HFF-Myc (cell line): Measurements from ENCODE around the gene HS6ST2.

ENCODE experiments used
- DNase-seq: peaks from one replicate; pipeline ENCODE4 v3.0.0-alpha.2; 2011; ENCODE audit warnings: low read depth; ENCODE audit errors: extremely low read depth
- H3K4me3 ChIP-seq: replicated peaks from 2 replicates; pipeline ENCODE4 v1.5.1; 2011; ENCODE audit warnings: low read depth, mild to moderate bottlenecking, control low read depth, low read length
- CTCF ChIP-seq: IDR thresholded peaks from 2 replicates; pipeline ENCODE4 v1.5.1; 2012; ENCODE audit warnings: mild to moderate bottlenecking, low read depth, low read length, control low read depth; ENCODE audit errors: missing control alignments

The HS6ST2 gene

DNA sequence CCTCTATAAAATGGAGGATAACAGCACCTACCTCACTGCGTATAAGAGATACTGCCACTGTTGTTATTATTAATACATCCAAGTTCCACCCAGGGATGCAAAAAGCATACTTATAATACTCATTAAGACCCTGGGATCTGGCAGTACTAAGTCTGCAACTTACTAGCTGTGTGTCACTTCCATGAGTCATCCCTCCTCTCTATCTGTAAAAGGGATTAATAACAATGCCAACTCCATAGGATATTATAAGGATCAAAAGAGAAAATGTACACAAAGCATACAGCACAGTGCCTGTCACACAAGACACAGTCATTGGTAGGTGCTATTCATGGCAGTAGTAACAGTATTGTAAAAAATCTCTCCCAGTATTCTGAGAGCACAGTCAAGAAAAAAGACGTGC, 216.7 kb downstream of the HS6ST2 start:
- H3K4me3 ChIP-seq, result no peak overlapping the region
- no peak for DNase-seq
- TF ChIP-seq CTCF, result no peak

DNA sequence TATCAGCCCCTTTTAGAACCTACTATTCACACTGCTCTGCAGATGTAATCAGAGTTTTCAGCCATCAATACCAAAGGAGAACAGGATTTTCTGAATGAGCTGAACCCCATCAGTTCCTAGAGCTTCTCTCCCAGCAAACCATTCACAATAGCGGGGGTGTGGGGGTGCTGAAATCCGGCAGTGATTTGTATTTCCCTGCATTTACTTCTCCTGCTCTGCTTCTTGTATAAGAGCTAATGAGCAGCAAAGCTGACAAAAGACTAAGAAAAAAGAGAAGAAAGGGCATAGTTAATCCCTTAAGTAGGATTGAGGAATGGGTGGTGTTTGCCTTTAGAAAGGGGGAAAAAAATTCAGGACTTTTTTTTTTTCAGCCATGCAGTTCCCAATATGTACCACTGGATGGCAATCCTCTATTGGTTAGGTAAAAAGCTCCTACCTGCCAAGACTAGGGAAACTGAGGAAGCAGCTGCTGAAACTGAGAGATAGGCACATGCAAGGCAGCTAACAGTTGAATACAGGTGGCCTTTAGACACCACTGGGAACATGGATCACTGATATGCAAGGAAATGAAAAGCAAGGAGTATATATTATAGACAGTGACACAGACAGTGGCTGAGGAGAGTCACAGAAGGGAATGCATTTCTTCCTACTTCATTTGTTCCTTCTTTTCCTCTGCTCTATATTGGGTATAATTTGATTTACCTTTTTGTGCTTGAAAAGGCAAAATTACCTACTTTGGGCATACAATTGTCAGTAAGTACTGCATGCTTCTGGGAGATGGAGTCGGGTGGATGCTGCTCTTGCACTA, 217.9 kb downstream of the HS6ST2 start:
- no peak for DNase-seq
- no peak overlapping the region for H3K4me3 ChIP-seq
- TF ChIP-seq CTCF, result peak; percentile 24

DNA sequence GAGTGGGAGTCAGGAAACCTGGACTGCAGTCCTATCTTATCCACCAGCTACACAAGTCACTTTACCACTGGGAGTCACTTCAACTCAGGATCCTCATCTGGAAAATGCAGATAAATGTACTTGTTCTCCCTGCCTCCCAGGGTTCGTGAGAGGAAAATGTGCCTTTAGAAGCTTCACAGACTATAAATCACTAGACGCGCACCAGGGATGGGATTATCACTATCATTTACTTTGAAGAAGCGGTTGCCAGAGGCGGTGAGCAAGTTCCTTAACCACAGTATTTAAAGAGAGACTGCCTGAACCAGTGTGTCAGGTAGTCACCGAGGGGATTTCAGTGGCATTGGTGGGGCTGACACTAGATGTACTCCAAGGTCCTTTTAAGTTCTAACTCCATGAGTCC, 219.5 kb downstream of the HS6ST2 start:
- no peak for DNase-seq
- no peak for TF ChIP-seq CTCF
- no peak overlapping the region for H3K4me3 ChIP-seq

DNA sequence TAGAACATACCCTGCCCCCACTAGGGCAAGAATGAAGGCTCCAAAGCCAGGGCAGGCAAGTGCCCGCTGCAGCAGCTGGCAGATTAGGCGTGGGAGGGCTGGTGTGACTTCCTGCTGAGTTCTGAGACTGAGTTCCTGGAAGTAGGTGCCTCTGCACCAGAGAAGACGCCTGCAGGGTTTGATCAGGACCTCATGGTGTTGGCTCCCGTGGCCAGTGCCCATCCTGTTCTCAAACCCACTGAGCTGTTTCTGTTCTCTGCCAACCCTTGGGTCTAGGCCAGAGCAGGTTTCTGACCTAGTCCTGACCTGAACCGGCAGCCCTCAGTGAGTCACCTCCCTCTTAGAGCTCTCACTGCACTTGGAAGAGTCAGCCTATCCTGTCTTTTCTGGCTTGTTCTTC, 220.7 kb downstream of the HS6ST2 start:
- TF ChIP-seq CTCF, result no peak
- DNase-seq, result no peak
- no peak overlapping the region for H3K4me3 ChIP-seq

- no peak for TF ChIP-seq CTCF
- H3K4me3 ChIP-seq, result no peak overlapping the region
- no peak for DNase-seq
Measured at GRCh38 chrX:132732236-132732635, 226.2 kb downstream of the HS6ST2 start.

DNA sequence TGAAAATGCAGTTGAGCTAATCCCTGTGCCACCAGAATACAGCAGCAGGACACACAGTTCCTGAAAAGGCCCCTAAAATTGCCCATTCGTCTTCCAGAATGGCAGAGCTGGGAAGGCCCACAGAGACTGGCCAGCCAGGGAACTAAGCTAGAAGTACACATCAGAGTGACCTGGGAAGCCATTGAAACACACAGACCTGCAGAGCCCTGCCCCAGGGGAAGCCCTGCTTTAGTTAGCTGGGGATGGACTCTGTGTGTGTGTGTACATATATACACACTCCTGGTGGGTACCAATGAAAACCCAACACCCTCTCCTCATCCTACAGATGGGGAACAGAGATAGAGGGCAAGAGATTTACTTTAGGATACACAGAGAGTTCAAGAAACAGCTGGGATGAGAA, 227.7 kb downstream of the HS6ST2 start:
- DNase-seq, result no peak
- no peak overlapping the region for H3K4me3 ChIP-seq
- TF ChIP-seq CTCF, result no peak

DNA sequence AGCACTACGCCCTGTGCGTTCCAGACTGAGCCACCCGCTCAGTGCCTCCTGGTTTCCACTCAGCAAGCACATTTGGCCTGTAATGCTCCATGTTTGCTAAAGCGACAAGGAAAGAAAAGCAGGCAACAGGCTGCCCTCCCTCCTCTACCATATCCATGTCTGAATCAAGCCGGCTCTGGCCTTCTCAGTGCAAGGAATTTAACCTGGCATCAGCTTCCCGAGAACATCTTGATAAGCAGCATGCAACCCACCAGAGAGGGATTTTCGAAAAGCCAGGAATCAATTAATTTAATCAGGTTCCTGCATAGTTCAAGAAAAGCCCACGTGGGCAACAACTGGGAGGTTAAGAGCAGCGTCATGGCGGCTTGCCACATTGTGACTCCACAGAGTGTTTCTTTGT, 228.2 kb downstream of the HS6ST2 start:
- no peak for DNase-seq
- no peak for TF ChIP-seq CTCF
- H3K4me3 ChIP-seq, result no peak overlapping the region
